DOHH2 (cell line): Measurements from ENCODE around the gene MAN2A1.

Experiments used
- H3F3A ChIP-seq: fragments of 200-600 bp; sonication (generic), shearing (Covaris generic); 2 replicates; pipeline ENCODE4 v1.6.0; 2016; ENCODE audit warnings: antibody characterized with exemption, mild to moderate bottlenecking; ENCODE audit not compliant: control insufficient read depth, insufficient read depth
- H3K27ac ChIP-seq: fragments of 200-600 bp; sonication (generic); 2 replicates; pipeline ENCODE4 v1.5.1; 2014; ENCODE audit warnings: low read depth, mild to moderate bottlenecking, low read length, moderate library complexity
- H3K27me3 ChIP-seq: fragments of 200-600 bp; sonication (generic); 2 replicates; pipeline ENCODE4 v1.6.1; 2014; ENCODE audit warnings: mild to moderate bottlenecking, low read length, mixed read lengths; ENCODE audit not compliant: control insufficient read depth
- H3K36me3 ChIP-seq: fragments of 200-600 bp; sonication (generic); 2 replicates; pipeline ENCODE4 v1.6.1; 2014; ENCODE audit warnings: mild to moderate bottlenecking, low read length, moderate library complexity, mixed read lengths; ENCODE audit not compliant: control insufficient read depth
- H3K4me1 ChIP-seq: fragments of 200-600 bp; sonication (generic); 2 replicates; pipeline ENCODE4 v1.6.1; 2014; ENCODE audit warnings: mild to moderate bottlenecking, low read length, mixed read lengths; ENCODE audit not compliant: control insufficient read depth
- H3K4me2 ChIP-seq: fragments of 200-600 bp; sonication (generic); 2 replicates; pipeline ENCODE4 v1.6.0; 2014; ENCODE audit warnings: mild to moderate bottlenecking, low read length, moderate library complexity
- H3K4me3 ChIP-seq: fragments of 200-600 bp; sonication (generic); 2 replicates; pipeline ENCODE4 v1.5.1; 2014; ENCODE audit warnings: mild to moderate bottlenecking, low read length, mixed read lengths
- H3K79me2 ChIP-seq: fragments of 200-600 bp; sonication (generic); 2 replicates; pipeline ENCODE4 v1.6.1; 2014; ENCODE audit warnings: mild to moderate bottlenecking, low read length, mixed read lengths; ENCODE audit not compliant: control insufficient read depth
- H3K9me2 ChIP-seq: fragments of 200-600 bp; sonication (generic); replicated peaks from 2 replicates; pipeline ENCODE4 v1.6.1; 2014; ENCODE audit warnings: mild to moderate bottlenecking, low read length, mixed read lengths; ENCODE audit not compliant: control insufficient read depth
- H3K9me3 ChIP-seq: fragments of 200-600 bp; sonication (generic); 2 replicates; pipeline ENCODE4 v1.6.1; 2014; ENCODE audit warnings: antibody characterized with exemption, low read length, mixed read lengths; ENCODE audit not compliant: control insufficient read depth, insufficient read depth
- H4K20me1 ChIP-seq: fragments of 200-600 bp; sonication (generic); 2 replicates; pipeline ENCODE4 v1.6.0; 2014; ENCODE audit warnings: low read depth, mild to moderate bottlenecking, antibody characterized with exemption, low read length, moderate library complexity; ENCODE audit not compliant: control insufficient read depth, insufficient read depth
- CTCF ChIP-seq: fragments of 200-600 bp; sonication (generic); IDR thresholded peaks from one replicate; pipeline ENCODE4 v1.5.1; 2014; ENCODE audit warnings: antibody characterized with exemption, mild to moderate bottlenecking, low read depth, low read length; ENCODE audit not compliant: poor library complexity, severe bottlenecking
- EZH2phosphoT487 ChIP-seq: fragments of 200-600 bp; sonication (generic); IDR thresholded peaks from 2 replicates; pipeline ENCODE4 v1.6.1; 2017; ENCODE audit warnings: borderline replicate concordance, mild to moderate bottlenecking, antibody characterized with exemption, low read length, moderate library complexity, mixed read lengths

Gene MAN2A1

GRCh38 chr5:109705596-109705995 lies 15.9 kb downstream of the MAN2A1 start:
- Histone ChIP-seq H3K4me2 (no peak overlapping the region), H3K4me1 (peaks cover 2% of the 10 kb centered on the region), H4K20me1 (no peaks in the 10 kb centered on the region)

DNA sequence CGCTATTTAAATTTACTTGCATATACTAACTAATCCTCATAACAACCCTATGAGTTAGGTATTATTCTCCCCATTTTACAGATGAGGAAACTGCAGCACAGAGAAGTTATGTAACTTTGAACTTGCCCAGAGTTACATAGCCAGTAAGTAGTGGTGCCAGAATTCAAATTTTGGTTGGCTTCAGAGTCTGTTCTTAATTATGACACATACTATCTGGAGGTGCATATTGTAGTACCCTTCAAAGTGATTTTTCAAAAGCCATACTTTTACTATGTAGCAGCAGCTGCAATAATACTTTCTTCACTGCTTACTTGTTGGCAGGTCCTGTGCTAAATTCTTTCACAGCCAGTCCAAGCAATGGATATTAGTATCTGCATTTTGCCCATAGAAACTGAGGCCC lies 16.4 kb downstream of the MAN2A1 start:
- Histone ChIP-seq H3K9me2 (no peaks in the 10 kb centered on the region), H3F3A (no peaks in the 10 kb centered on the region), H3K4me3 (no peak overlapping the region), H3K9me3 (no peaks in the 10 kb centered on the region), H4K20me1 (no peaks in the 10 kb centered on the region), H3K27me3 (no peaks in the 10 kb centered on the region), H3K79me2 (peaks cover 71% of the 10 kb centered on the region), H3K4me1 (no peaks in the 10 kb centered on the region), H3K36me3 (no peaks in the 10 kb centered on the region), H3K4me2 (no peak overlapping the region), H3K27ac (no peak overlapping the region)
- TF ChIP-seq EZH2phosphoT487 (no peak), CTCF (no peak)

More at GRCh38 chr5:109705596-109705995, 15.9 kb downstream of the MAN2A1 start:
- no peaks in the 10 kb centered on the region for H3K9me2 ChIP-seq
- H3K27ac ChIP-seq: no peak overlapping the region
- H3K9me3 ChIP-seq: no peaks in the 10 kb centered on the region
- H3K79me2 ChIP-seq: peaks cover 74% of the 10 kb centered on the region
- no peaks in the 10 kb centered on the region; the same call in 1 of the 2 replicates for H3K36me3 ChIP-seq
- no peak for TF ChIP-seq EZH2phosphoT487
- TF ChIP-seq CTCF: no peak
- no peaks in the 10 kb centered on the region for H3K27me3 ChIP-seq
- H3K4me3 ChIP-seq: no peak overlapping the region
- no peaks in the 10 kb centered on the region for H3F3A ChIP-seq

DNA sequence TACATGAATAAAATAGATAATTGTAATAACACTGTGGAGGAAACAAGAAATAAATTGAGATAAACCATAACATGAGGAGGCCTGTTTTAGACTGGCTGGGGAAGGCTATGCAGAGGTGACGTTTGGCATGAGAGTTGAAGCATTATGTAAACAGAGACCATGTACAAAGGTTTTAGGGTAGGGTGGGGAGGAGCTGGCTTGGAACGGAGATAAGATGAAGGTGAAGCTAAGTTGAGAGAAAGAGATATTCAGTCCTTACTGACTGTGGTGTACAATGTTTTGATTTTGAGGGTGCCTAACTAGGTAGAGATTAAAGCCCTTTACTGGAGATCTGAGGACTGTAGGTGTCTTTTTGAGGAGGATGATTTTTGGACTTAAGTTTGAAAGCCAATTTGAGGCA lies 17.8 kb downstream of the MAN2A1 start:
- Histone ChIP-seq H3F3A (no peaks in the 10 kb centered on the region), H3K4me1 (no peaks in the 10 kb centered on the region), H3K27ac (no peak overlapping the region), H3K79me2 (peaks cover 70% of the 10 kb centered on the region), H3K4me3 (no peak overlapping the region), H3K4me2 (no peak overlapping the region), H3K9me2 (no peaks in the 10 kb centered on the region), H3K27me3 (no peaks in the 10 kb centered on the region), H3K36me3 (no peaks in the 10 kb centered on the region), H4K20me1 (no peaks in the 10 kb centered on the region), H3K9me3 (no peaks in the 10 kb centered on the region)
- TF ChIP-seq CTCF: no peak

GRCh38 chr5:109708813-109709212 lies 19.1 kb downstream of the MAN2A1 start:
- Histone ChIP-seq H3K4me1 (no peaks in the 10 kb centered on the region), H3K36me3 (no peaks in the 10 kb centered on the region), H3K9me2 (no peaks in the 10 kb centered on the region), H3K4me2 (no peak overlapping the region), H3K9me3 (no peaks in the 10 kb centered on the region), H3K27me3 (no peaks in the 10 kb centered on the region), H3K4me3 (no peak overlapping the region), H3K27ac (no peak overlapping the region), H3F3A (no peaks in the 10 kb centered on the region), H4K20me1 (no peaks in the 10 kb centered on the region), H3K79me2 (peaks cover 69% of the 10 kb centered on the region)
- TF ChIP-seq CTCF: no peak
- no peak for TF ChIP-seq EZH2phosphoT487
